GM18505 (cell line): ENCODE results near the gene SH3GLB2.

ENCODE experiments used
- ATAC-seq: cut with Tn5 transposase; IDR thresholded peaks from one replicate; pipeline ENCODE4 v1.9.1; 2021; ENCODE audit not compliant: unreplicated experiment
- POLR2A ChIP-seq: IDR thresholded peaks from 4 replicates; pipeline ENCODE4 v1.6.1; 2011; ENCODE audit warnings: borderline replicate concordance; ENCODE audit not compliant: insufficient read depth, insufficient read length; ENCODE audit errors: extremely low read depth

The SH3GLB2 gene

DNA sequence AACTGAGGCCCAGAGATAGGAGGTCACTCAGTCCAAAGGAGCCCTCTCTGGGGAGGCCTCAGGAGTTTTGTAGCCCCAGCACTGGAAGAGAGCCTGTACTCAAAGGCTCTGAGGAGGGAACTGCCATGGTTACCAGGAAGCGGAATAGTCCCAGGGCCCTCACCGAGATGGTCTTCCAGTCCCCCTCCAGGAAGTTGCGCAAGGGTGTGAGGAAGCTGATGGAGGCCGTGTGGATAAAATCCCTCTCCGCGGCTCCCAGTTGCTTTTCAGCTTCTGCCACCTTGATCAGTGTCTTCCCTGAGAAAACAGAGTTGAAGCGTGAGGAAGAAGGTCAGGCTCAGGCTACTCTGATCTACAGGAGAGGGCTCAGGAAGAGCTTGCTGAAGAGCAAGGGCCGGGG is 13.5 kb downstream of the SH3GLB2 start:
- no peak for TF ChIP-seq POLR2A
- ATAC-seq: no peak

DNA sequence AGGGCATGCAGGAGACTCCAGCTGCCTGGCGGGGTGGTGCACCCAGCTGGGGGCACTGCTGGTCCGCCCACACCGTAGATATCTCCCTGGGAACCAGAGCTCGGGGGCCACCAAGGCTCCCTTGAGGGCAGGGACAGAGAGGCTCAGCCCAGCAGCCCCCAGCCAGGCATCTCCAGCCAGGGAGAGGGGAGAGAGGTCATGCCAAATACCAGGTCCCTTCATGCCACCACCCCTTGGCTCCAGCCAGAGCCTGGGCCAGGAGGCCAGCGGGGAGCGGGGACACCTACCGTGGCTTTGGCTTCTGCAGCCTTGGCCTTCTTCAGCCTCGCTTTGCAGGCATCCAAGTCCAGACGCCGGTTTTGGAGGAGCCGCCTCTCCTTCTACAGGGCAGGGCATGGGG is 14.0 kb downstream of the SH3GLB2 start:
- TF ChIP-seq POLR2A: no peak
- no peak for ATAC-seq

DNA sequence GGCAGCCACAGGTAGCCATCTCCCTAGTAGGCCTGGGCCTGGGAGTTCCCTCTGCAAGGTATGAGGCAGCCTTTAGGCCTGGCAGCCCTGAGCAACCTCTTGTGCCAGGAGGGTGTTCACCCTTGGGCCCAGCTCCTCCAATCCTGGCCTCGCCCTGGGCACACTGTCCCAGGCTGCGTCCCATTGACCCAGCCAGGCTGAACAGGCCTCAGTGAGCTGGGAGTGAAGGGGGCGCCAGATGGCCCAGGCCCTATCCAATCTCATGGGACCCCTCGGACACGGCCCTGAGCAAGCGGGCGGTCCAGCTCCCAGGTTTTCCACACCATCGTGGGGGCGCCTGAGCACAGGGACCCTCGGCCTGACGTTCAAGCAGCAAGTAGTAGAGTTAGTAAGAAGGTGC is 14.5 kb downstream of the SH3GLB2 start:
- no peak for TF ChIP-seq POLR2A
- no peak for ATAC-seq

DNA sequence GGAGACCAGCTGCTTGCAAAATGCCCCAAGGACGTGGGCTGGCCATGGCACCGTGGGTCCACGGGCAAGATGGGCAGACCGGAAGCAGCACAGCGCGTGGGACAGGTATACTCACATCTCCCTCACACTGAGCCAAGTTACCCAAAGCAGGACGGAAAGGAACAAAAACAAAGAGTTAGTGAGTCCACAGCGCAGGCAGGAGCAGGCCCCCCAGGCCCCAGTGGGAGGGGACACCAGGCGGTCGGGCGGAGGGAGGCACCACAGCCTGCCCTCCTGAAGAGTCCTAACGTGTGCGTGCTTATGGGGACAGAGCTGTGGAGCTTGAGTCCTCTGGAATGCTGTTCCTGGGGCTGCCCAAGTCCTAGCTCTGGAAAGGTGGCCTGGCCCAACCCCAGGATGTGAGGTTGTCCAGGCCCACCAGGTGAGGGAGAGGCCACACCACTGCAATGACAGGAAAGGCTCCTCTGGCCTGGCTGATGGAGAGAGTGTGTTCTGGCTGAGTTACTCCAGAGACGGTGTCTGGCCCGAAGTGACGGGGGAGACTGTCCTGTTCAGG is 15.2 kb downstream of the SH3GLB2 start:
- TF ChIP-seq POLR2A: no peak
- ATAC-seq: no peak

DNA sequence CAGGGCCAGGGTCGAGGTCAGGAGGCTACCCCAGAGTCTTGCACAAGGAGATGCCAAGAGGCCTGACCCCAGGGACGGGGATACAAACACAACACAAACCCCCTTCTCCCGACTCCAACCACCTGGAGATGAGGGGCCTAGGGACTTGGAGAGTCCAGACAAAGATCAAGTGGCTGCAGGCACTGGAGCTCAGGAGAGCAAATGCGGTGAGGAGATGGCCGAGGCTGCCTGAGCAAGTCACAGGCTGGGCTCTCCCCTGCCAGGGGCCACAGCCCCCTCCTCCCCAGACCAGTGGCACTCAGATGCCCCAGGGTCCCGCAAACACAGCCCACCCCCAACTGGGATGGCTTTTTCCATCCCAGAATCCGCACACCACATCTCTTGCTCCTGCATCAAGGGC is 15.8 kb downstream of the SH3GLB2 start:
- TF ChIP-seq POLR2A: no peak
- ATAC-seq: no peak

DNA sequence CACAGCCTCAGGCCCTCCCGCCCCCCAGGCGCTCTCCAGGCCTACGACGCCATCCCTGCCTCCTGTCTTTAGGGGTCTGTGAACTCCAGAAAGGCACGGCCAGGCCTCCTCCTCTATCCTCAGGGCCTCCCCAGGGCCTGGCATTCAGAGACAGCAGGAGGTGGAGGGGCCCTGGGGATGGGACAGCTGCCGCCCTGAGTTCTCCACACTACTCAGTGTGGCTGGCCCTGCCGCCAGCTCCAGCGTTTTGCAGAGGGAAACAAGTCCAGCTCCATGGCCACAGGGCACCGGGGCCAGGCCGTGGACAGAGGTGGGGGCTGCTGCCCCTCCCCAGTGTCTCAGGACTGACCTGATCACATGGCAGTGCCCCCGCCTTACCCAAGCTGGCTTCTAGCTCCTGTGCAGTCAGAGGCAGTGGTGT is 16.4 kb downstream of the SH3GLB2 start:
- TF ChIP-seq POLR2A: no peak
- ATAC-seq: no peak

DNA sequence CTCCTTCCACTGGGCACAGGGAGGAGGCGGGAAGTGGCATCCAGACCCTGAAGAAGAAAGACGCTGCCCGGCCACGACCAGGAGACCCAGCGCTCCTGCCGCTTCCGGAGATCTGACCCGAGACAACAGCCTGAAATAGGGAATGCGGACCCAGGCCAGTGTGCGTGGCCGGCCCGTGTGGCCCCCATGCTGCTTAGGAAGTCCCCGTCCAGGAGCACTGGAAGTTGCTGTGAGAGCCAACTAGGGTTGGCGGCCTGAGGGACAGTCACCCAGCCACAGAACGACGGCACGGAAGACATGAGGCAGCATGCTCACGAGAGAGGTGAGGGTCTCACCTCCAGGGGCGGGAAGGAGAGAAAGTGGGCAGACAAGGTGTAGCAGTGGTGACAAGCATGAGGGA is 17.0 kb downstream of the SH3GLB2 start:
- no peak for TF ChIP-seq POLR2A
- ATAC-seq: no peak

DNA sequence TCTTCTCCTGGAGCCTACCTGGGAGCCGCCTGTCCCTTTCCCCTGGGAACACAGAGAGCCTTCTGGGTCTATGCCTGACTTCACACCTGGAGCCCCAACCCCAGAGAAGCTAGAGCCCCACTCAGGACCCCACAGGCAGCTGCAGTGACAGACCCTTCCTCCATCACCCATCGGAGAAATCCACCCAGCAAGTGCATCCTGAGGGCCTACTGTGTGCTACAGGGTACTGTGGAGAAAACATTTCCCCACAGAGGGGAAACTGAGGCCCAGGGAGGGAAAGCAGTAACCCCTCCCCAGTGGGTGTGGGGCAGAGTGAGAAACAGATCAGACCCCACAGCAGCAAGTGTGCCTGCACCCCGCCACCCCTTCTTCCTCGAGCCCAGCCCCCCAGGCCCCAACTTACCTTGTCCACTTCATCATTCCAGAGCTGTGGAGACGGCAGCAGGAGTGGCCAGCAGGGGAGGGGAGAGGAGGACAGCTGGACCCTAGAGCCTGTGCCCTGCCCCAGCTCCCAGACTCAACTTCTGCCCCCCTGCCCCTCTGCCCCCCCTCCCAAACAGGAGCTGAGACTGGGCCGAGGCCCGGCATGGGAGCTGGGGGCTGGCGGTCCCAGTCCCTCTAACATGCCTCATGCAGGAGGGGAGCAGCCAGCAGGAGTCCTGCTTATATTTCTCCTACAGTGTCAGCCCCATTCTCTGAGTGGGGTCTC is 17.7 kb downstream of the SH3GLB2 start:
- TF ChIP-seq POLR2A: no peak
- ATAC-seq: no peak

DNA sequence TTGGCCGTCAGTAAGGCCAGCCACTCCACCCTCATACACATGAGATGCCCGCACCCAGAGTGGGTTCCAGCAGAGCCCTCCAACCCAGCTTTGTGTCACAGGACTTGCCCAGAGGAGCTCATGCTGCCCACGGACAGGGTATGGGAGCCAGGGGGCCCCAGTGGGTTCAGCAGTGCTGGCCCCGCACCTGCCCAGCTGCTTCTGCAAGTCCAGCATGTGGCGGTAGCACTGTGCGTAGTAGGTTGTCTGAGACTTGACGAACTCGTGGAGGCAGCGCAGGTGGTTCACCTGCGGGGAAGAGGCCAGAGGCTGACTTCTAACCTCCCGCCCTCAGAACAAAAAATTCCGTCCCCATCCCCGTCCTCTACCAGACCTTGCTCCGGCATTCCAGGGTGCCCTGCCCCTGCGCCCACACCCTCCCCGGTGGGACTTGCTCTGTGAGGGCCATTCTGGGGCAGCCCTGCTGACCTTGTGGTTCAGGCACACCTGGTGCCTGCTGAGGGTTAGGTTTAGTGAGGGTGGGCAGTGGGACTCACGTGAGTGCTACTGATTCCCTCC is 18.5 kb downstream of the SH3GLB2 start:
- no peak for TF ChIP-seq POLR2A
- ATAC-seq: no peak

DNA sequence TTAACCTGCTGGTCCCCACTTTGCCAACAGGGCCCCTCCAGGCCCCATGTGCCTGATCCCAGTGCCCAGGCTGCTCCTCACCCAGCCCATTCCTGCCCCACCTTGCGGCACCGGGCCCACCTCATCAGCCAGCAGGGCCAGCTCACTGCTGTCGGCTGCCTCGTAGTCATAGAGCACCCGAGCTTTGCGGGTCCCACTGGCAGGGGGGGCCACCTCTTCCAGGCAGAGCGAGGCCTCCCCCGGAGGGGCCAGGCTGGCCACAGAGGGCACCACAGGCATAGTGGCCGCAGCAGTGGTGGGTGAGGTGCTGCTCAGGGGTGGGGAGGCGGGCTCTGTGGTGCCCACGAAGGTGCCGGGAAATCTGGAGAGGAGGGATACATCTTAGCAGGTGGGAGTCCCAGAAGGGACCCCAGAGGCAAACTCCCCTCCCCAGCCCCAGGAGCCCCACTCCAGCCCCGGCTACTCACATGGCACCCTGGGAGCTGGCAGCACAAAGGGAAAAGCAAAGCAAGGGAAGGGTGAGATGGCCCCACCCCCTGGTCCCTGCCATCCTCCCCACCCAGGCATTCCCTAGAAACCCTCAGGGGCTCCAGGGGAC is 19.0 kb downstream of the SH3GLB2 start:
- no peak for ATAC-seq
- TF ChIP-seq POLR2A: no peak

DNA sequence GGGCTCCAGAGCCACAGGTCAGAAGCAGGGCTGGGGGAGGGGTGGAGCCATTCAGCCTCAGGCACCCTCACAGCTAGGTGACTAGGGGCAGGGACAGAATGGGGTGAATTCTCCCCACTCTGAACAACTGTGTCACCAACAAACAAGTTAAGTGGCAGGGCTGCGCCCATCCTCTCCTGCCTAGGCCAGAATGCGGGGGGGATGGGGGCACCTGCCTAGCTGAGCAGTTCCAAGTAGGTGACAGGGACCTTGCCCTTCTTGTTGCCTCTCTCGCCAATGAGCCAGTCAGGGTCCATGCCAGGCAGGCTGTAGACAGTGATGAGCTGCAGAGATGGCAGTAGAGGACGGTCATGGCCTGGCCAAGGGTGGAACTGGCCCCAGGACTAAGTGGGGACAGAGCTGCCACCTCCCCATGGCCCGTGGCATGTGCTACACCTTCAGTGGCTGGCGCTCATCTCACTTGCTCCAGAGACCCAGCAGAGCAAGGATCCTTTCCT is 19.6 kb downstream of the SH3GLB2 start:
- no peak for ATAC-seq
- no peak for TF ChIP-seq POLR2A

DNA sequence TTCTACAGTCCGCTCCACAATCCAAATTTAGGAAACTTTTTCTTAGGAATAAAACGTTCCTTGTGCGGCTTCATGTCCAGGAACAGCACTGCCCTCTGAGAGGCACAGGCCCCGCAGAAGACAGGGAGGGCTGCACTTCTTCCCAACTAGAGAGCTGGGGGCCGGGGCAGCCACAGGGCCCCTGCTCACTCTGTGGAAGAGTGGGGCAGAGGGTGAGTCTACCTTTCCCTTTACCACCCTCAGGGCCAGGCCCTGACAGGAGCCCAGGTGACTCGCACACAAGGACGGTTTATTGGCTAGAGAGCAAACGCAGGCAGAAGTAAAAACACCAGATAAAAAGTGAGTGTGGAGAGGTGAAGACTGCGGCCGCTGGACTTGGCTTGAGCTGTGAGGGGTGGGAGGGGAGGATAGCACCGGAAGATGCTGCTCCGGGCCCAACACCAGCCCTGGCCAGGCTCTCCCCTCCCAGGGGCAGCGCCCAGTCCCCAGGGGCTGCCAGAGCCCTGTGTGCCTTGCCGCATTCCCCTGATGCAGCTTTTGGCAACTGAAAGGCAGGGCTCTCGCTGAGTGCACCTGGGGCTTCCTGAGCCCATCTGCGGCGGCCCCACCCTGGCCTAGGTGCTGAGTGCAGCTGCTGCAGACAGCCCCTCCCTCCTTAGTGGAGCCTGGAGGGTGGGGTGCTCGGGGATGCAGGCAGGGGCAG is 20.2 kb downstream of the SH3GLB2 start:
- no peak for ATAC-seq
- no peak for TF ChIP-seq POLR2A

DNA sequence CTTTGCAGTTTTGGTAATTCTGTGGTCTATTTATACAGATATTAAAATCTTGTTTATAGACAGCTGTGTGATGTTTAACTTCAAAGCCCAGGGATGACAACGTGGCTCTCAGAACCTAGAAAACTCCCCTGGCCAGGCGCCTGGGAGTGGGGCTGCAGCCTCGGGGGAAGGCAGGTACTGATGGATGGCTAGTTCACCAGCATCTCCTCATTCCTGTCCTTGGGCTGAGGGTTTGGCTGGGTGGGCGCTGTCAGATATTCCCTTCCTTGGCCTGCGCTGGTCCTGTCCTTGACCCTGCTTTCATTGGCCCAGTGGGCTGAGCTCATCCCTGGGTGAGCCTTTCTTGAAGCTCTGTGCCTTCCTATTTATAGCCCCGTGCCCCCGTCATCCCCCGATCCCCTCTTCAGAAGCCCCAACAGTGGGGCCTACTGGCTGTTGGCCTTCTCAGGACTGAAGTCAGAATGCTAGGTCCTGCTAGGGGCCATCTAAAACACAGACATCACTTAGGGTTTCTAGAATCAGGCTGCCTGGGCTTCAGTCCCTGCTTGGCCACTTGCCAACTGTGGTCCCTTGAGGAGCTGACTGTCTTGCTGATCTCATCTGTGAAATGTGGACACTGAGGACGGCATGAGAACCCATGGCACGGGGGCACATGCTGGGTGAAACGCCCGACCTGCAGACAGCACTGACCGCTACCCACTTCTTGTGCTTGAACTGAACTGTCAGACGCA is 20.9 kb downstream of the SH3GLB2 start:
- no peak for TF ChIP-seq POLR2A
- ATAC-seq: no peak
